Vagina (tissue), 2 donors: Measurements from ENCODE around the gene DUOXA1. TPM values are rescaled to one million over a fixed set of nuclear protein-coding genes. Genes with fewer than 3 reads are reported as not detected.
A peak's percentile ranks its signal among the peaks of the same experiment; 100 is the strongest.
"Not testable (repeated sequence)": the region's sequence is repeated elsewhere in the genome, so short reads cannot be mapped to it uniquely, and the experiment has no call there.

Source experiments
- DNase-seq, 2 donors: peaks; one replicate each; pipeline ENCODE4 v3.0.0-alpha.2; 2017; ENCODE audit errors: extremely low spot score in 2 of 2
- H3K27ac ChIP-seq: fragments of 200-600 bp; sonication (generic); one replicate; pipeline ENCODE4 v1.5.1; 2019
- H3K27me3 ChIP-seq: fragments of 200-600 bp; sonication (generic); one replicate; pipeline ENCODE4 v1.5.1; 2019
- H3K36me3 ChIP-seq, 2 donors: fragments of 200-600 bp; sonication (generic); one replicate each; pipeline ENCODE4 v1.5.1; 2017 to 2019
- H3K4me1 ChIP-seq: fragments of 200-600 bp; sonication (generic); one replicate; pipeline ENCODE4 v1.5.1; 2019
- H3K4me3 ChIP-seq, 2 donors: fragments of 200-600 bp; sonication (generic); 1 replicate in 1 of 2; 2 replicates in 1 of 2; pipeline ENCODE4 v1.5.1; 2016 to 2019
- H3K9me3 ChIP-seq: fragments of 200-600 bp; sonication (generic); one replicate; pipeline ENCODE4 v1.5.1; 2019
- POLR2A ChIP-seq, 2 donors: fragments of 450-650 bp; IDR thresholded peaks; one replicate each; pipeline ENCODE4 v1.6.1; 2017; ENCODE audit warnings: antibody characterized with exemption in 2 of 2, mild to moderate bottlenecking in 2 of 2, moderate library complexity in 2 of 2
- POLR2AphosphoS5 ChIP-seq, 2 donors: sonication (generic); formaldehyde crosslinking; IDR thresholded peaks; one replicate each; pipeline ENCODE4 v1.9.0; 2017; ENCODE audit warnings: antibody characterized with exemption in 2 of 2, mild to moderate bottlenecking in 2 of 2, low read depth in 1 of 2; ENCODE audit not compliant: insufficient read depth in 1 of 2
- intact Hi-C: fragments of 100-400 bp; cut with DNase I; formaldehyde crosslinking; loops from one replicate; pipeline ENCODE4 v1.15.1; 2023
- total RNA-seq: library from RNA; depleted of rRNA; stranded (reverse); fragments of >200 nt; gene quantifications from one replicate; pipeline ENCODE4 v1.2.3, GENCODE V29; 2016
- TF ChIP-seq, protein P1 (sequence below), 3 experiments: fragments of 450-650 bp in 2 of 3; fragments of 200-600 bp in 1 of 3; sonication (generic) in 1 of 3; IDR thresholded peaks; one replicate each; pipeline ENCODE4 v1.5.1; 2017 to 2019; ENCODE audit warnings: antibody characterized with exemption in 3 of 3, mild to moderate bottlenecking in 2 of 3, moderate library complexity in 2 of 3

Gene DUOXA1
- total RNA-seq, 1 donor from 2014 or later: 66.5 TPM

DNA sequence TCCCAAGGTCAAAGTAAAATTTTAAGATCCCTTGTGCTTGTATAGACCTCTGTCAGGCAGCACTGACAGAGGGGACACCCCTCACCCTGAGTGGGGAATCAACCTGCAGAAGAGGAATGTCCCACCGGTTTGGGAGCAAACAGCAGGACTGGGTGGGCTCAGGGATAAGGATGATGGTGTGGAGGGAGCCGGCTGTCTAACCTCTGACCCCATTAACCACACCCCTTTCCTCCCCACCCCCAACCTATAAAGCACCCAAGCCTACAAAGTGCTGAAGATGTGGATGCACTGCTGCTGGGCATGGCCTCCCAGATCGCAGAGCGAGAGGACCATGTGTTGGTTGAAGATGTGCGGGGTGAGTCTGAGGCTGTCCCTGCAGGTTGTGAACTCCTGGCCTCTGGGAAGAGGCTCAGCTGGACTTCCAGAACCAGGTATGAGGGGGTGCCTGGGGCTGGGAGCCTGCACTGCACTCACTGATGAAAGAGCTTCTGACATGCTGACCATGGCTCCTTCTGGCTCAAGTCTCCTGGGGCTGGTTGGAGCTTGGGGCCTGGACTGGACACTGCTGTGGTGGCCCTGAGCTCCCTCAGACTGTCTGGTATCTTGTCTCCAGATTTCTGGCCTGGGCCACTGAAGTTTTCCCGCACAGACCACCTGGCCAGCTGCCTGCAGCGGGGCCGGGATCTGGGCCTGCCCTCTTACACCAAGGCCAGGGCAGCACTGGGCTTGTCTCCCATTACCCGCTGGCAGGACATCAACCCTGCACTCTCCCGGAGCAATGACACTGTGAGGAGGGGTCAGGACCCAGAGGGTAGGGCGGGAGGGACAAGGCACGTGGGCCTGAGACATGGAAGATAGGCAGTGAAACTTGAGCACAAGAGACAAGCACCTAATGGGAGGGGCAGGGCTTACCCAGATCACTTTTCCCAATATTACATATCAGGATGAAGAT is 9.4 kb upstream of the DUOXA1 start:
- intact Hi-C loops: no loop called here
- Histone ChIP-seq H3K27me3 (peaks cover 6% of the 10 kb centered on the region), H3K36me3 (no peaks in the 10 kb centered on the region)

DNA sequence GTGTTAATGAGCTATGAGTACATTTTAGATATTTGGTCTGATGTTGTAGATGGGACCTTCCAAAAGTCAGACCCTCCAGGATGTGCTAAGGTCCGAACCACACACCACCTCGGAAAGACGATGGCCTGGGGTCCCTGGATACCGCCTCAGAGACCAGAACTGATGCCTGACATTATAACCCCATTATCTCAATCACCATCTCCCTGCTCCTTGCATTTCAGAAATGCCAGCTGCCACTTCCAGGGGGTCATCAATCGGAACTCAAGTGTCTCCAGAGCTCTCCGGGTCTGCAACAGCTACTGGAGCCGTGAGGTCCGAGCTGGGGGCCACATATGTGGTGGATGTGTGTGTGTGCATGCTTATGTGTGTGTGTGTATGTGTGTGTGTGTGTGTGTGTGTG is 8.0 kb upstream of the DUOXA1 start:
- no peaks in the 10 kb centered on the region for H3K36me3 ChIP-seq
- no peaks in the 10 kb centered on the region for H3K9me3 ChIP-seq
- TF ChIP-seq POLR2AphosphoS5 (IDR thresholded peaks at IDR 0.05; ENCODE audit: insufficient read depth in 1 of 2, low read depth in 1 of 2) (no peak), POLR2A (IDR thresholded peaks at IDR 0.05) (no peak)
- TF ChIP-seq, protein P1, sequence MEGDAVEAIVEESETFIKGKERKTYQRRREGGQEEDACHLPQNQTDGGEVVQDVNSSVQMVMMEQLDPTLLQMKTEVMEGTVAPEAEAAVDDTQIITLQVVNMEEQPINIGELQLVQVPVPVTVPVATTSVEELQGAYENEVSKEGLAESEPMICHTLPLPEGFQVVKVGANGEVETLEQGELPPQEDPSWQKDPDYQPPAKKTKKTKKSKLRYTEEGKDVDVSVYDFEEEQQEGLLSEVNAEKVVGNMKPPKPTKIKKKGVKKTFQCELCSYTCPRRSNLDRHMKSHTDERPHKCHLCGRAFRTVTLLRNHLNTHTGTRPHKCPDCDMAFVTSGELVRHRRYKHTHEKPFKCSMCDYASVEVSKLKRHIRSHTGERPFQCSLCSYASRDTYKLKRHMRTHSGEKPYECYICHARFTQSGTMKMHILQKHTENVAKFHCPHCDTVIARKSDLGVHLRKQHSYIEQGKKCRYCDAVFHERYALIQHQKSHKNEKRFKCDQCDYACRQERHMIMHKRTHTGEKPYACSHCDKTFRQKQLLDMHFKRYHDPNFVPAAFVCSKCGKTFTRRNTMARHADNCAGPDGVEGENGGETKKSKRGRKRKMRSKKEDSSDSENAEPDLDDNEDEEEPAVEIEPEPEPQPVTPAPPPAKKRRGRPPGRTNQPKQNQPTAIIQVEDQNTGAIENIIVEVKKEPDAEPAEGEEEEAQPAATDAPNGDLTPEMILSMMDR (IDR thresholded peaks at IDR 0.05): no peak
- intact Hi-C loops: no loop called here
- DNase-seq: no peak
- no peaks in the 10 kb centered on the region for H3K4me1 ChIP-seq
- H3K27me3 ChIP-seq: peaks cover 6% of the 10 kb centered on the region
- no peak overlapping the region for H3K4me3 ChIP-seq
- no peak overlapping the region for H3K27ac ChIP-seq

More for the DNA sequence above, 9.4 kb upstream of the DUOXA1 start:
- no peaks in the 10 kb centered on the region for H3K9me3 ChIP-seq
- no peak overlapping the region for H3K4me3 ChIP-seq
- H3K27ac ChIP-seq: no peak overlapping the region
- TF ChIP-seq, protein P1 (IDR thresholded peaks at IDR 0.05): no peak
- TF ChIP-seq POLR2A (IDR thresholded peaks at IDR 0.05) (no peak), POLR2AphosphoS5 (IDR thresholded peaks at IDR 0.05; ENCODE audit: insufficient read depth in 1 of 2, low read depth in 1 of 2) (no peak)
- no peak for DNase-seq
- no peaks in the 10 kb centered on the region for H3K4me1 ChIP-seq

DNA sequence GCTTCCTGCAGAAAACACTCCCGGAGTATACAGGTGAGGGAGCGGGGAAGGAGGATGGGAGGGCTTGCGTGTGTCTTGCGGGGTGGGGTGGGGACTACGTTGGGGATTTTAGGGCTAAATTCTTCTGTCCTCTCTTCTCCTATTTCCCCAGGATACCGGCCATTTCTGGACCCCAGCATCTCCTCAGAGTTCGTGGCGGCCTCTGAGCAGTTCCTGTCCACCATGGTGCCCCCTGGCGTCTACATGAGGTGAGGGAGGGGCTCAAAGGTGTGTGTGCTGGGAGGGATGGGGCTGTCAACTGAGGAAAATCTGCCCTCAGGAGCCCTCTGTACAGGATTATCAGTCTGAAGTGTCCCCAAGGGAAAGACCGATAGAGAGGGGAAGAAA is 6.7 kb upstream of the DUOXA1 start:
- intact Hi-C loops: no loop called here
- Histone ChIP-seq H3K4me1 (no peaks in the 10 kb centered on the region), H3K36me3 (no peaks in the 10 kb centered on the region), H3K27me3 (peaks cover 6% of the 10 kb centered on the region), H3K4me3 (no peak overlapping the region), H3K9me3 (no peaks in the 10 kb centered on the region), H3K27ac (no peak overlapping the region)
- no peak for DNase-seq
- TF ChIP-seq, protein P1 (IDR thresholded peaks at IDR 0.05): no peak
- TF ChIP-seq POLR2A (IDR thresholded peaks at IDR 0.05) (no peak), POLR2AphosphoS5 (IDR thresholded peaks at IDR 0.05; ENCODE audit: insufficient read depth in 1 of 2, low read depth in 1 of 2) (no peak)

DNA sequence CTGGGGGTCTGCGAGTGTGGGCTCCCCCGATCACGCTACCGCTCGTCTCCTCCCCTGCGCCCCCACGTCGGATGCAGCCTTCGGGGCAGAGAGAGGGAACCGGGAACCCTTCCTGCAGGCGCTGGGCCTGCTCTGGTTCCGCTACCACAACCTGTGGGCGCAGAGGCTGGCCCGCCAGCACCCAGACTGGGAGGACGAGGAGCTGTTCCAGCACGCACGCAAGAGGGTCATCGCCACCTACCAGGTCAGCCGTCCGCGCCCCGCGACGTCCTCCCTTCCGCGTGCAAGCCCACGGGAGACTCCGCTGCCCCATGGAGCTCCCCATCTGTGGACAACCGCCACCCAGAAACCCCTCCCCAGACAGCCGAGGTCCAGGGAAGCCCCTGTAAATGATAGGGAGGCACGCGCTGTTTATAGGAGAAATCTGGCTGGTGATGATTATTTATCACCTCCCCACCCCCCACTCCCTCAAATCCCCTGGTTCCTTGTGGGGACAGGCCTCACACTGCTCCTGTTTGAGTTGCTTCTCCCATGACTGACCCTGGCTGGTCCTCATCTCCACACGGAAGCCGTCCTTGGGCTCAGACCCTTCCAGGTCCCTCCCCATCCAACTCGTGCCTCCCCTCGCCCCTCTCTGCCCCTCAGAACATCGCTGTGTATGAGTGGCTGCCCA is 6.2 kb upstream of the DUOXA1 start:
- H3K36me3 ChIP-seq, H3K27me3 ChIP-seq, H3K4me1 ChIP-seq, intact Hi-C loops, DNase-seq, H3K4me3 ChIP-seq, H3K9me3 ChIP-seq, H3K27ac ChIP-seq: not testable (repeated sequence)

DNA sequence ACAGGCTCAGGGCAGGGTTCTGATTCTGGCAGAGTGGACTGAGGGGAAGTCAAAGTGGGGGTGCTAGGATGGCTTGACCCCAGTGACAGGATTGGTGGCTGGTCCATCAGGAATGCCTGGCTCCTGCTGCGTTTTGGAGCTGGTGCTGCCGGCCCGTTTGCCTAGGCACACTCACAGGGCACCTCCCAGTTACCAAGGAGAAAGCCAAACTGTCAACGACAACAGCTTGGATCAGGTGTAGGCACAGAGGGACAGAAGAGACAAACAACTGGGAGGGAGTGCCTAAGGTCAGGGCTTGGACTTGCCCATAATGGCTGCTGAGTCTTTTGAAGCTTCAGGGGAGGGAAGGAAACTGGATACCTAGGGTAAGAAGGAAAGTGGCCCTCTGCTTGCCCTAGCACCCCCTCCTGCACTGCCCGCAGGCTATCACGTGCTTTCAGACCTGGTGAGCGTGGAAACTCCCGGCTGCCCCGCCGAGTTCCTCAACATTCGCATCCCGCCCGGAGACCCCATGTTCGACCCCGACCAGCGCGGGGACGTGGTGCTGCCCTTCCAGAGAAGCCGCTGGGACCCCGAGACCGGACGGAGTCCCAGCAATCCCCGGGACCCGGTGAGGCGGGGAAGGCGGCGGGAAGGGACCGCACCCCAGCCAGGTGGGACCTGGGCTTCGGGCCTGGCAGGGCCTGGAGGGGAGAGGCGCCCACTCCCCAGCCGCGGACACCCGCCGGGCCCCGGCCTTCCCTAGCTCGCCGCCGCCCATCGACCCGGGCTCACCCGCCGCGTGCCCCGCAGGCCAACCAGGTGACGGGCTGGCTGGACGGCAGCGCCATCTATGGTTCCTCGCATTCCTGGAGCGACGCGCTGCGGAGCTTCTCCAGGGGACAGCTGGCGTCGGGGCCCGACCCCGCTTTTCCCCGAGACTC is 5.3 kb upstream of the DUOXA1 start:
- peaks cover 6% of the 10 kb centered on the region for H3K27me3 ChIP-seq
- no peak for DNase-seq
- TF ChIP-seq, protein P1 (IDR thresholded peaks at IDR 0.05): no peak
- TF ChIP-seq POLR2A (IDR thresholded peaks at IDR 0.05) (no peak), POLR2AphosphoS5 (IDR thresholded peaks at IDR 0.05; ENCODE audit: insufficient read depth in 1 of 2, low read depth in 1 of 2) (no peak)
- H3K27ac ChIP-seq: no peak overlapping the region
- peak overlapping the region in 1 of 2 donors; percentile 6 for H3K4me3 ChIP-seq
- no peaks in the 10 kb centered on the region for H3K36me3 ChIP-seq
- peaks cover 2% of the 10 kb centered on the region for H3K4me1 ChIP-seq
- intact Hi-C loops: no loop called here
- no peaks in the 10 kb centered on the region for H3K9me3 ChIP-seq
